SK-N-SH (cell line): ENCODE measurements around the gene NBPF12. TPM values are rescaled to one million over a fixed set of nuclear protein-coding genes. Genes with fewer than 3 reads are reported as not detected.

Source experiments
- polyA plus RNA-seq, 3 experiments: library from polyadenylated mRNA; depleted of rRNA; stranded (reverse); fragments of >200 nt; gene quantifications; 2 replicates each; pipeline ENCODE4 v1.2.3, GENCODE V29; 2012

The NBPF12 gene
- polyA plus RNA-seq, 1 of the 3 experiments (the other 2 are of a cell fraction): 6.0 TPM

Other genes starting within 250 kb of the NBPF12 start
- 6.2 and 9.4 TPM in 2 replicates for gene PRKAB2, start 234.1 kb downstream of the NBPF12 start, polyA plus RNA-seq (2012; rRNA removed)